TTC549 (cell line): ENCODE measurements around the gene DUSP8.
"Not testable (repeated sequence)": the region's sequence is repeated elsewhere in the genome, so short reads cannot be mapped to it uniquely, and the experiment has no call there.

Experiments
- FAIRE-seq: peaks from 2 replicates; lab custom pipeline; 2012; peaks lifted over from hg19 to GRCh38; lab: Jason Lieb, UNC

The DUSP8 gene

DNA sequence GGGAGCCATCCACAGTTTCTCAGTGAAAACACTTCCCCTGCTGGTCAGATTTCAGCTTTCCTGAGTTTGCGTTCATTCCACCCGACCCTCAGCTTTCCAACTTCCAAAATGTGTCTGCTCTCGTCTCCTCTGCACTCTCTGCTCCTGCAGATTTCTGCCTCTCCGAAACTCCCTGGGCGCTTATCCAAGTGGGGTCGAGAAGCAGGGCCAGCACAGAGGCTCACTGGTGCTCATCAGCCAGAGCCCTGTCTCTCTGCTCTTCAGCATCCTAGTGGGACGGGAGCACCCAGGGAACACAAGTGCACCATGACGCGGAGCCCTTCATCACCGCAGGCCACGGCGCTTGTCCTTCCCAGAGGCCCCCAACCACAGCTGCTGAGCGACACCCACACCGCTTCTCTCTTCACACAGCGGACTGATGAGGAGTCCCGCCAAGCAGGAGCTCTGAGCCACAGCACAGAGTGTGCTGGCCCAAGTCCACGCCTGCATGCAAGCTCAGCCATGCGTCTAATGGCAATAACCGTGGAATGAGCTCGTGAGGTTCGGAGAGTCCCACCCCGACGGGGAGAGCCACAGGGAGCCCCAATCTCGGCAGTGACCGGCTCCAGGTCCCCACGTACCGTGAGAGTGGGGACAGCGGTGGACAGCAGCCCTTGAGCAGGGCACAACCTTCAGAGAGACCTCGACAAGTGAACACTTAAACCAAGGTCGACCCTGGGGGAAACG lies 57.6 kb downstream of the DUSP8 start:
- no peak for FAIRE-seq

DNA sequence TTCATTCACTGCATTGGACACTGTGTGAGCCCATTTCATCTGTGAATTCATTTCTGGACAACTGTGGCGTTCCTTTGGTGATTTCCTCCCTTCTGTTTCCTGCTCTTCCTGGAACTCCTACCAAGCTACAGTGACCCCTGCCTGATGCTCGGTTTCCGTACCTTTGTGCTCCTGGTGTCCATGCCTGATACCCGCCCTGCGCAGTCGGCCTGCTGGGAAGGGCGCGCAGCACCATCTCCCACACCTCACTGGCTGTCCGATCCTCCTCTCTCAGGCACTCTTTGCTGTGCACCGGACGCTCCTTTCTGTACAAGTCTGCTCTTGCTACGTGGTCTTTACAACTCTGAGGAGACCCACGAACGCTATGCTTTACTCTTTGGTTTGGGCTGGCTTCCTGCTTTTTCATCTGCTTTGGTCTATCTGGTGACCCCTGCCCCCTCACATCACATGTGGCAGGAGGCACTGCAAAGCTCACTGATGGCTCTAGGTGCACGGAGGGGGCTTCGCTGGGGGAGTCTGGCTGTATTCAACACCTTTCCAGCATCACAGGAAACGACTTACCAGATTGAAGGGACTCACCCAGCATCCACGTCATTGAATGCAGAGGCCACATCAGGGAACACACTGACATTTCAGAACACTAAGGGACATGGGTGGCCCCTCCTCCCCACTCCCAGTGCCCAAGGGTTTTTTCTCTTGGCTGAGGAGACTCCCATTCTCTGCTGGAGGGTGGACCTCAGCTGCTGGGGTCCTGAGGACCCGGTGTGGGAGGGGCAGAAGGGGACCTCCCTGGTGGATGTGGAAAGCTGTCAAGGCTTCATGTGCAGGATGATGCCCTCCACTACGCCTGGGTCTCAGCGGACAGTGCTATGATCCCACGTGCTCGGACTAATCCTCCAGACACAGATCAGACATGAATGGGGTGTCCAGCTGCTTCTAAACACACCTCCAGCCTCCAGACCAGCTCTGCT lies 58.5 kb downstream of the DUSP8 start:
- FAIRE-seq: no peak

DNA sequence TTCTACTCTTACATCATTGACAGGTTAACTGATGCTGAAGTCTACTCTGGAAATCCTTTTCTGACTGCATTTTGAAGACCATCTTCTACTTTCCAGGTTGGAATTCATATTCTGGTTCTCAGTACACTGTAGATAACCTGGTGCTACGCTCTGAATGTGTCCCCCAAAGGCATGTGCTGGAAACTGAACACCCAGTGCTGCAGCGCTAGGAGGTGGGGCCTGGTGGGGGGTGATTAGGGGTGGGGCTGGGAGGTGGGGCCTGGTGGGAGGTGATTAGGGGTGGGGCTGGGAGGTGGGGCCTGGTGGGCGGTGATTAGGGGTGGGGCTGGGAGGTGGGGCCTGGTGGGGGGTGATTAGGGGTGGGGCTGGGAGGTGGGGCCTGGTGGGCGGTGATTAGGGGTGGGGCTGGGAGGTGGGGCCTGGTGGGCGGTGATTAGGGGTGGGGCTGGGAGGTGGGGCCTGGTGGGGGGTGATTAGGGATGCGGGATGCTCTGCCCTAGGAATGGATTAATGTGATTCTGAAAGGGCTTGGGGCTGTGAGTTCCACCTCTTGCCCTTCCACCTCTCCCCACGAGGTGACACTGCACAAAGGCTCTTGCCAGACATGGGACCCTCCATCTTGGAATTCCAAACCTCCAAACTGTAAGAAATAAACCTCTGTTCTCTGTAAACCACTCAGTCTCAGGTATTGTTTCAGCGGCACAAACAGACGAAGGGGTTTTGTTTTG lies 59.4 kb downstream of the DUSP8 start:
- FAIRE-seq: not testable (repeated sequence)

GRCh38 chr11:1511937-1512496 lies 60.1 kb downstream of the DUSP8 start:
- FAIRE-seq: no peak

GRCh38 chr11:1510928-1511327 lies 61.1 kb downstream of the DUSP8 start:
- FAIRE-seq: no peak

- not testable (repeated sequence) for FAIRE-seq
Measured at GRCh38 chr11:1510351-1510750, 61.7 kb downstream of the DUSP8 start.

- FAIRE-seq: no peak
Measured at GRCh38 chr11:1509626-1510255, 62.3 kb downstream of the DUSP8 start.

- no peak for FAIRE-seq
Measured at GRCh38 chr11:1508986-1509385, 63.1 kb downstream of the DUSP8 start.

- FAIRE-seq: no peak
Measured at GRCh38 chr11:1508491-1508891, 63.6 kb downstream of the DUSP8 start.

- no peak for FAIRE-seq
Measured at GRCh38 chr11:1507381-1508140, 64.5 kb downstream of the DUSP8 start.

DNA sequence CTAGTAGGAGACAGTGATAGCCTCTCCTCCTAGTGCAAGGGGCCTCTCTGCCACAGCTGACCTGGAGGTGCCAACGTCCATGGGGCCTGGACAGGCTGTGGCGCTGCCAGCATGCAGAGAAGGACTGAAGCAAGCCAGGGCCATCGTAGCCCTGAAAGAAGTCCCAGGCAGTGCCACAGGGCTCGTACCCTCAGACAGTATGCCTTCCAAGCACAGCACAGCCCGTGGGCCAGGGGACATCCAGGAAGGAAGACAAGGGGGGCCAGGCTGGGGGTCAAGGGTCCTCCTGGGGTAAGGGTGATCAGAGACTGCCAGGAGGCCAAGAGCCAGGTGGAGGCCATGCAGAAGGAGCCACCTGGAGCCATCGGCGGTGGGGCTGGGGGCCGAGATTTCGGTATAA lies 65.1 kb downstream of the DUSP8 start:
- no peak for FAIRE-seq

- FAIRE-seq: no peak
Measured at GRCh38 chr11:1505480-1505879, 66.6 kb downstream of the DUSP8 start.

GRCh38 chr11:1504581-1505290 lies 67.3 kb downstream of the DUSP8 start:
- no peak for FAIRE-seq

DNA sequence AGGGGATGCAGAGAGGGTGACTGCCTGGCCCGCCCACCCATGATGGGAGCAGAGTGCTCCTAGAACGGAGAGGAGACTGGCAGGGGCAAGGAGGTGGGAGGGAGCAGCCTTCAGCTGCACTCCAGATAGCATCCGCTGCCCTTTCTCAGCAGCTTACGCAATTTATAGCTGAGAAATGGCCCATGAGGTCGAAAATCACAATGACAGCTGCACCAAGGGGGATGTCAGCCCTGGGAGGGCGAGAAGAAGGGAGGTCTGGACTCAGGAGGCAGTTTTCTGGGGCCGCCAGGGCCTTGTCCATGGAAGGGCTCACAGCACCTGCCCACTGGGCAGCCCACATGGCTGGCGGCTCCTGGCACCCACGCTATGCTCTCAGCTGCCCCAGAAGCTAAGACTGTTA lies 67.9 kb downstream of the DUSP8 start:
- no peak for FAIRE-seq
